ENCODE results near the gene PROX1.

DNA sequence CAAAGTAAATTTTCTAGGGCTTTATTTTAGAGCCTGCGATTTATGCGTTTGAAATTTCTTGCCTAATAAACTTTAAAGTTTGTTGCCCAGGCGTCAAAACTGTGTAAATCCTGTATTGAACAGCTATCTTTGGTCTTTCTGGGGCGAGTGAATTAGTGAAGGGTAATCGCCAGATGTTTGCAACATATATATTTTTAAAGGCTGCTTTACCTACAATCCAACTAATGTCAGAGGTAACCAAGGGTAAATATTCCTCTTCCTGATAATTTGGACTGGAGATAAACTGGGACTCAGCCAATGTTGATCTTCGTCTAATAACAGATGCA lies 885 bp upstream of the PROX1 start:
- TF ChIP-seq POLR2AphosphoS5 (IDR thresholded peaks at IDR 0.05; ENCODE audit: low read depth, low read length) (no peak), USF2 (IDR thresholded peaks at IDR 0.05; ENCODE audit: low read length) (no peak), JUND (IDR thresholded peaks at IDR 0.05; ENCODE audit: low read length) (no peak), ZNF274 (IDR thresholded peaks at IDR 0.05; ENCODE audit: borderline replicate concordance, extremely low read depth, low read length) (no peak), EP300 (IDR thresholded peaks at IDR 0.05; ENCODE audit: borderline replicate concordance in 1 of 2, low read depth in 2 of 2, low read length in 2 of 2) (no peak), POLR2A (IDR thresholded peaks at IDR 0.05; ENCODE audit: control extremely low read depth in 1 of 2, low read depth in 2 of 2, low read length in 2 of 2) (no peak), FOSL1 (IDR thresholded peaks at IDR 0.05; ENCODE audit: insufficient read depth, low read depth, low read length) (no peak), MAFK (IDR thresholded peaks at IDR 0.05; ENCODE audit: low read depth, low read length) (no peak), BRCA1 (IDR thresholded peaks at IDR 0.05; ENCODE audit: low read depth, low read length) (no peak), ASH2L (IDR thresholded peaks at IDR 0.05; ENCODE audit: low read length) (no peak), YY1 (IDR thresholded peaks at IDR 0.05; ENCODE audit: low read depth, low read length) (no peak), GTF2F1 (IDR thresholded peaks at IDR 0.05; ENCODE audit: borderline replicate concordance, low read depth, low read length) (no peak)
- TF ChIP-seq, protein P1, sequence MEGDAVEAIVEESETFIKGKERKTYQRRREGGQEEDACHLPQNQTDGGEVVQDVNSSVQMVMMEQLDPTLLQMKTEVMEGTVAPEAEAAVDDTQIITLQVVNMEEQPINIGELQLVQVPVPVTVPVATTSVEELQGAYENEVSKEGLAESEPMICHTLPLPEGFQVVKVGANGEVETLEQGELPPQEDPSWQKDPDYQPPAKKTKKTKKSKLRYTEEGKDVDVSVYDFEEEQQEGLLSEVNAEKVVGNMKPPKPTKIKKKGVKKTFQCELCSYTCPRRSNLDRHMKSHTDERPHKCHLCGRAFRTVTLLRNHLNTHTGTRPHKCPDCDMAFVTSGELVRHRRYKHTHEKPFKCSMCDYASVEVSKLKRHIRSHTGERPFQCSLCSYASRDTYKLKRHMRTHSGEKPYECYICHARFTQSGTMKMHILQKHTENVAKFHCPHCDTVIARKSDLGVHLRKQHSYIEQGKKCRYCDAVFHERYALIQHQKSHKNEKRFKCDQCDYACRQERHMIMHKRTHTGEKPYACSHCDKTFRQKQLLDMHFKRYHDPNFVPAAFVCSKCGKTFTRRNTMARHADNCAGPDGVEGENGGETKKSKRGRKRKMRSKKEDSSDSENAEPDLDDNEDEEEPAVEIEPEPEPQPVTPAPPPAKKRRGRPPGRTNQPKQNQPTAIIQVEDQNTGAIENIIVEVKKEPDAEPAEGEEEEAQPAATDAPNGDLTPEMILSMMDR (IDR thresholded peaks at IDR 0.05; ENCODE audit: control extremely low read depth in 1 of 3, insufficient read depth in 1 of 3, low read depth in 1 of 3, low read length in 3 of 3) = no peak
